ENCODE data around the gene DGKD.
"Not testable (repeated sequence)": the region's sequence is repeated elsewhere in the genome, so short reads cannot be mapped to it uniquely, and the experiment has no call there.

The DGKD gene

DNA sequence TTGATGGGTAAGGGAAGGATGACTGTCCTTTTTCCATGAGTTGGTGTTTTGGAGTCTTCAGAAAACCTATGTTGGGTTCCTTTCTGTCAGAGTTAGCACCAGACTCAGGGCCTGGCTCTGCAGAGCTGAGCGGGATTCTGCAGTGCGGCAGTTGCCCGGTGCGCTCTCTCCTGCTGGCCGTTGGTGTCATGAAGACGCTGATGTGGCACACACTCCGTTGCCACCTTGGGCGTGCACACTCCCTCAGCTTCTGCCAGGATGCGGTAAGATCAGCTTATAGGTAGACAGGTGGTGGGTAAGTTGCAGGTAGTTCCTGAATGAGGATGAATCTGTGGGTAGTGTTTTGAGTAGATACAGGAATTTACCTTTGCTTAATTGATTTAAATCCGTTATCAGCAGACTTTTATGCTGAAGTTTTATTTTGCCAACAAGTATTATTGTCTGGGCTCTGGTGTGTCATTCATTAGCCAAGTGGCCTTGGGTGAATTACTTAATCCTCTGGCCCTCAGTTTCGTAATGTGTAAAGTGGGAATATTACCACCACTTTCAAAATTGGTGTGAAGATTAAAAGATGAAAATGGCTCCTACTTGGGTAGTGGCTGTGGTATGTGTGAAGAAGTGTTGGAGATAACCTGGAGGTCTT lies 26.8 kb downstream of the DGKD start:
- TF ChIP-seq TAF1 (IDR thresholded peaks at IDR 0.05; ENCODE audit: borderline replicate concordance, low read depth, low read length) (no peak), POLR2A (IDR thresholded peaks at IDR 0.05; ENCODE audit: low read depth, low read length) (no peak), POLR2AphosphoS5 (IDR thresholded peaks at IDR 0.05; ENCODE audit: low read depth, low read length) (no peak)
- DNase-seq (ENCODE audit: insufficient read length) (no peak), FAIRE-seq (no peak)

DNA sequence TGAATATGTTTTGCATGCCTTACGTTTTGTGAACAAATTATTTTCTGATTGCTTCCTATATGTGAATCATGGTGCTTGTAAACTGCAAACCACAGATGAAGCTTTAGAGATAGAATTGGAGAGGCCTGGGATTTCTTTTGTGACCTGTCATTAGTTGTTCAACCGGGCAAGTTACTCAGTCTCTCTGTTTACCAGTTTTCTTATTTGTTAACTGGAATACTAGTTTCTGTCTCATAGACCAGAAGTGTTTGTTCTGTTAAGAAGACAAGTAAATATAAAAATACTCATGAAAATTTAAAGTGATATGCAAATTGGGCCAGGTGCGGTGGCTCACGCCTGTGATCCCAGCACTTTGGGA lies 27.3 kb downstream of the DGKD start:
- TF ChIP-seq POLR2A (IDR thresholded peaks at IDR 0.05; ENCODE audit: low read depth, low read length) (no peak), TAF1 (IDR thresholded peaks at IDR 0.05; ENCODE audit: borderline replicate concordance, low read depth, low read length) (no peak), POLR2AphosphoS5 (IDR thresholded peaks at IDR 0.05; ENCODE audit: low read depth, low read length) (no peak)
- DNase-seq (ENCODE audit: insufficient read length) (no peak), FAIRE-seq (no peak)

DNA sequence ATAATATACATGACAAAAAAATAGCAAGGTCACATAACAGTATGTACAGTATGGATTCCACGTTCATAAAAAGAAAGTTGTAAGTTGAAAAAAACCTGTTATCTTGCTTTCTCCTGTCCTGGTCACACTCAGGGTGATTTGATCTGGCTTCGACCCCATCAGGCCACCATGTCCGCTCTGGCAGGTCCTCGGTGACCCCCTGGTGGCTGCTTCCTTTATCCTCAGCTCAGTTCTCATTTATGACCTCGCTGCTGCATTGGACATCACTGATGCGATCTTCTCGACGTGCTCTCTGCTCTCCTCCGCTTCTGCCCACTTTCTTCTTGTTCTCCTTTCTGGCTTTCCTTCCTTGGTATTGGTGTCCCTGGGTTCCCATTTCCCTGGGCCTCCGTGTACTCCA lies 29.7 kb downstream of the DGKD start:
- TF ChIP-seq POLR2A (IDR thresholded peaks at IDR 0.05; ENCODE audit: low read depth, low read length) (no peak), TAF1 (IDR thresholded peaks at IDR 0.05; ENCODE audit: borderline replicate concordance, low read depth, low read length) (no peak), POLR2AphosphoS5 (IDR thresholded peaks at IDR 0.05; ENCODE audit: low read depth, low read length) (no peak; the same call in 1 of the 2 replicates)
- DNase-seq (ENCODE audit: insufficient read length) (no peak), FAIRE-seq (peak; percentile 90)

DNA sequence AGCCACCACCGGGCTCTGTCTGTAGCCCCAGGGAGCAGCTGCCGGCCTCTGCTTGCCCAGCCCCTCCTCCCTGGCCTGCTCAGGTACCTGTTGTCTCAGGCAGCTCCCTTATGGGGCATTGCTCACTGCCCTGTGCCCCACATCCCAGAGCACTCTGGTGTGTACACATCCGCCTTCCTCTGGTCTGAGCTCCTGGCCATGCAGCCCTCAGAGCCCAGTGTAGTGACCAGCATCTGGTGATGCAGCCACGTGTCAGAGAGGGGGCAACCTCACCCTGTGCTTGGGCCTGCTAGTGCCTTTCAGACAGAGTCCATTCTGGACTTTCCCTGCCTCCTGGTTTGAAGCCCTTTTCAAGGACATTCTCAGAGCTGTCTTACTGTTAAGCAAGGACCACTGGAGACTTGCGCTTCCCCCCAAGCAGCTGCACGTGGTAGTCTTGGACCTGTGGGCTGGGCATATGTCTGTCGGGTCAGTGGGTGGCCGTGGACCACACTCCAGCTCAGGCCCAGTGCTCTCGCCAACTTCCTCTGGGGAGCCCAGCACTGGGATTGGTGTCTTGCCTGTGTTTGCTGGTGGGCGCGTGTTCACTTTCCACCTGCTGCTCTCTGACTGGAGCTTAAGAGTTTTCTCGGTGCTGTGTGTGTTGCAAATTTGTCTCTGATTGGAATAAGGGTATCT lies 30.7 kb downstream of the DGKD start:
- no peak for DNase-seq (ENCODE audit: insufficient read length)
- FAIRE-seq, result no peak
- TF ChIP-seq POLR2A (IDR thresholded peaks at IDR 0.05; ENCODE audit: low read depth, low read length) (no peak), TAF1 (IDR thresholded peaks at IDR 0.05; ENCODE audit: borderline replicate concordance, low read depth, low read length) (no peak)

DNA sequence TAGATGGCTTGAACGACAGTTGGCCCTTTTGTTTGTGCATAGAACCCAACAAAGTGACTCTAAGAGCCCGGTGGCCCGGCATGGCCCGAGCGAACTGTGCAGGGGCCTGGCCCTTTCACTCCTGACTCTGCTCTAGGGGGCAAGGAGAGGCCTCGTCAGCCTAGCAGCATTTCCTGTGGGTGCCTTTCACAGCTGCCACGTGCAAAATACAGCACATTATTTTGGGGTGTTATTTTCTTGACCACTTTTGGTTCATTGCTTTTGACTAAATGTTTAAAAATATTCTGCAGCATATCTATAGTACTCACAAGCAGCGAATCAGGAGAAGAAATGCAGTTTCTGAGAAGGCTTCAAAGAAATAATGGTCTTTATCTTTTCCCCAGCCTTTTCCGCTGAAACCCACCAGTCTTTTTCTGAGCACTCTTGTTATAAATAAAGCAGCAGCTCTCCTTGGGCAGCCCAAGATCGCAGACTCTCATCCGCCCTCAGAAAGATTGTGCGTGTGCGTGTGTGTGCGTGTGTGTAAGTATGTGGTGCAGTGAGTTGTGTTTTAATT lies 31.3 kb downstream of the DGKD start:
- DNase-seq (ENCODE audit: insufficient read length) (peak; percentile 53), FAIRE-seq (peak; percentile 95)
- TF ChIP-seq POLR2AphosphoS5 (IDR thresholded peaks at IDR 0.05; ENCODE audit: low read depth, low read length), result 0 out of 2 replicates have a peak, but pooled peaks have one; percentile 23
- TF ChIP-seq POLR2A (IDR thresholded peaks at IDR 0.05; ENCODE audit: low read depth, low read length), result peak; percentile 53; the same call in 1 of the 2 replicates
- TF ChIP-seq TAF1 (IDR thresholded peaks at IDR 0.05; ENCODE audit: borderline replicate concordance, low read depth, low read length), result peak; percentile 51; the same call in 1 of the 2 replicates

DNA sequence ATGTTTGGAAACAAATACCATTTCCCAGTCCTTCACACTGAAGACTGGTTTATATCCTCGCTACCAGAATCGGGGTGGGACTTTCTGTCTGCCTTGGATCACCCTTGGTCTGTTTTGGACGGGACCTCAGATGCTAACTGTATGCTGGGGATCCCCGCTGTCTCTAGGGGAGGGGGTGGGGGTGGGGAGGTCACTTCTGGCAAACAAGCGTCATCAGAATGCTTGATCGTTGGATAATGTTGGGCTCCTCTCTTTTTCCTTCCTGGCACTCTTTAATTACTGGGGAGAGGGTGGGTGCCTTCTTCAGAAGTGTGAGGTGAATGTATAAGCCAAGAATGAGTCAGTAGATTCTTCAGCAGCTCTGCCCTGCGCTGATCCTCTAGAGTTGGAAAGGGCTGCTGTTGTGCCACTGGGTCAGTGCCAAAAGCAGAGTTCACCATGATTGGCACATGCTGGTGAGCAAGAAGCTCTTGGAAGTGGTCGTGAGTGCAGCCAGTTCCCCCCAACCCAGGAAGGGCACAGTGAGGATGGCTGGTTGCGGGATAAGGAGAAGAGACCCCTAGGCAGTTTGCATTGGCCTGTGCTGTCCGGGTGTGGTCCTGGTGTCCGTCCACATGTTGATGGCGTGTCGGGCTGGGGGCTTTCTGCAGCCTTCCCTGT lies 32.2 kb downstream of the DGKD start:
- DNase-seq (ENCODE audit: insufficient read length), result no peak
- TF ChIP-seq POLR2AphosphoS5 (IDR thresholded peaks at IDR 0.05; ENCODE audit: low read depth, low read length) (no peak), POLR2A (IDR thresholded peaks at IDR 0.05; ENCODE audit: low read depth, low read length) (no peak), TAF1 (IDR thresholded peaks at IDR 0.05; ENCODE audit: borderline replicate concordance, low read depth, low read length) (no peak)
- FAIRE-seq, result peak; percentile 53

DNA sequence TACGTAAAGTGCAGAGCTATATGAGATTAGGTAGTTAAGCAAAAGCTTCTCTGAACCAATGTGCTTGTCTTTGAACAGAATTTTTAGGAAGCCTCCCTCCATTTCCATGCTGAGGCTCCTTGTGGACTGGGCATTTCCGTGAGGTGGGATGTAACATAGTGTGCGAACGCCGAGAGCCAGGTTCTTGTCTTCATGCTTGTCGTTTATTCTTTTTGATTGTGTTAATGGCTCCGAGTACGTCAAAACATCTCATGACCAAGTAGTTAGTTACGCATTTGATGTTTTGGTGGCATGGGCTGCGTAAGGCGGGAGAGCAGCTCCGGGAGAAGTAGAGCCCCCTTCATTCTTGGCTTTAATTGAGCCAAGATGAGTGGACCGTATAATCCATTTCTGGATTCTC lies 32.9 kb downstream of the DGKD start:
- no peak for DNase-seq (ENCODE audit: insufficient read length)
- TF ChIP-seq TAF1 (IDR thresholded peaks at IDR 0.05; ENCODE audit: borderline replicate concordance, low read depth, low read length) (no peak), POLR2A (IDR thresholded peaks at IDR 0.05; ENCODE audit: low read depth, low read length) (no peak), POLR2AphosphoS5 (IDR thresholded peaks at IDR 0.05; ENCODE audit: low read depth, low read length) (no peak)
- FAIRE-seq, result no peak

DNA sequence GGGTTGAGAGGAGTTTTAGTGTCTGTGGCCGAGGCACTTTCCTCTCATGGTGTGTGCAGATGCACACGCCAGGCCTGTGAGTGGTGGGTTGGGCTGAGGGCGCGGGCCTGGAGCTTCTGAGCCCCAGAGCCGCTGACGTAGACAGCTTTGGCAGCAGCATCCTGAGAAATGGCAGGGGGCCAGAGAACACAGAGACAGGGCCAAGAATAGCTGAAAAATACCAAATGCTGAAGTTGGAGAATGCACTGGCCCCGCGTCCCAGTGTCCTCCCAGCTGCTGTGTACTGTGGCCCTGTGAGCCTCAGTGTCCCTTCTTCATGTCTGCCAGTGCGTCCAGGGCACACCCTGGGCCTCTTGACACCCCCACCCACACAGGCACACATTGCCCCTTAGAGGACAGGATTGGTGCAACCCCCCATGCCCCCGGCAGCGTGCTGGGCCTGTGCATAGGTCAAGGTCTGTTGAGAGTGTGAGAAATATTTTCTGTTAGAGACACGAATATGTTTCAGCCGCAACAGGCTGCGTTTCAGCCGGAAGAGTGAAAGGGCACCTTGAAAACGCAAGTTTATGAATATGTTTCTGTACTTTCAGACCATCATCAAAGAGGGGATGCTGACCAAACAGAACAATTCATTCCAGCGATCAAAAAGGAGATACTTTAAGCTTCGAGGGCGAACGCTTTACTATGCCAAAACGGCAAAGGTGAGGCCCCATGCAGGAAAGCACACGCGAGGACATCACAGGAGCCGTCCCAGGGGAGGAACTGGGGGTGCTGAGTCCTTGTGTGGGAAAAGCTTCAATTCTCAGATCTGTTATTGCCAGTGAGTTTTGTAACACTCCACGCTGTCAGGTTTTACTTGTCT lies 33.6 kb downstream of the DGKD start:
- DNase-seq (ENCODE audit: insufficient read length) (no peak), FAIRE-seq (no peak)
- TF ChIP-seq POLR2A (IDR thresholded peaks at IDR 0.05; ENCODE audit: low read depth, low read length) (no peak), TAF1 (IDR thresholded peaks at IDR 0.05; ENCODE audit: borderline replicate concordance, low read depth, low read length) (no peak), POLR2AphosphoS5 (IDR thresholded peaks at IDR 0.05; ENCODE audit: low read depth, low read length) (no peak)

DNA sequence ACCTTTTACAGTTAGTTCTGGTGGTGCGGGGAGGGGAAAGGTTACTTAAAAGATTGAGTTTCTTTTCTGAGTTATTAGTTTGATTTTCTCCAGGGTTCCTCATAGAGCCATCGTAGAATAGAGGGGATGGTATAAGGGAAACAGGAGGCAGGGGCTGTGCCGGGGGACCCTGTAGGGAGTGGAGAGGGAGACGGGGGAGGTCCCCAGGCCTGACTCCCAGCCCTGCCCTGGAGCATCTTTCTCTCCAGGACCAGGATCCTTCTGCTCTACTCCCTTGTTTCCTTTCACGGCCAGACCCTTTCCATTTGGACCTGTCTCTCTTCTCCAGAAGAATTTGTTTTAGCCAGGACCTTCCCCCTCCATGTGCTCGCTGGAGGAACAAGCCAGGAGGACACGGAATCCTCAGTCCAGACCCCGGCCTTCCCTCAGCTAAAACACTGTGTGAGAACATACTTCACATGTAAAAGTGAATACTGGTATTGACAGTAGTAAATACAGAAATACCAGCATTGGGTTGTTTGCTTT lies 35.4 kb downstream of the DGKD start:
- peak; percentile 14 for FAIRE-seq
- TF ChIP-seq POLR2A (IDR thresholded peaks at IDR 0.05; ENCODE audit: low read depth, low read length), result no peak
- TF ChIP-seq POLR2AphosphoS5 (IDR thresholded peaks at IDR 0.05; ENCODE audit: low read depth, low read length), result no peak
- TF ChIP-seq TAF1 (IDR thresholded peaks at IDR 0.05; ENCODE audit: borderline replicate concordance, low read depth, low read length), result no peak
- DNase-seq (ENCODE audit: insufficient read length), result no peak

DNA sequence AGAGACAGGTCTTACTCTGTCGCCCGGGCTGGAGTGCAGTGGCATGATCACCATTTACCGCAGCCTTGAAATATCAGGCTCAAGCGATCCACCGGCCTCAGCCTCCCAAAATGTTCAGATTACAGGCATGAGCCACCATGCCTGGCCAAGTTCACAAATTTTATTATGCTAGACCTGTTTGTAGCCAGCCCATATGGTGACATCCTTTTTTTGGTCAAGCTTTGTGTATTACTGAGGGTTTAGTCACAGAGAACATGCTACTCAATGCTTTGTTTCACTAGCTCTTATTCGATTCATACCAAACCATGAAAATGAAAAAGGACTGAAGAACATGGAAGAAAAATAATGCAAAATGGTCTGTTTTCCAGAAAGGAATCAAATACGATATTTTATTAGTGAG lies 41.4 kb downstream of the DGKD start:
- FAIRE-seq, result no peak

DNA sequence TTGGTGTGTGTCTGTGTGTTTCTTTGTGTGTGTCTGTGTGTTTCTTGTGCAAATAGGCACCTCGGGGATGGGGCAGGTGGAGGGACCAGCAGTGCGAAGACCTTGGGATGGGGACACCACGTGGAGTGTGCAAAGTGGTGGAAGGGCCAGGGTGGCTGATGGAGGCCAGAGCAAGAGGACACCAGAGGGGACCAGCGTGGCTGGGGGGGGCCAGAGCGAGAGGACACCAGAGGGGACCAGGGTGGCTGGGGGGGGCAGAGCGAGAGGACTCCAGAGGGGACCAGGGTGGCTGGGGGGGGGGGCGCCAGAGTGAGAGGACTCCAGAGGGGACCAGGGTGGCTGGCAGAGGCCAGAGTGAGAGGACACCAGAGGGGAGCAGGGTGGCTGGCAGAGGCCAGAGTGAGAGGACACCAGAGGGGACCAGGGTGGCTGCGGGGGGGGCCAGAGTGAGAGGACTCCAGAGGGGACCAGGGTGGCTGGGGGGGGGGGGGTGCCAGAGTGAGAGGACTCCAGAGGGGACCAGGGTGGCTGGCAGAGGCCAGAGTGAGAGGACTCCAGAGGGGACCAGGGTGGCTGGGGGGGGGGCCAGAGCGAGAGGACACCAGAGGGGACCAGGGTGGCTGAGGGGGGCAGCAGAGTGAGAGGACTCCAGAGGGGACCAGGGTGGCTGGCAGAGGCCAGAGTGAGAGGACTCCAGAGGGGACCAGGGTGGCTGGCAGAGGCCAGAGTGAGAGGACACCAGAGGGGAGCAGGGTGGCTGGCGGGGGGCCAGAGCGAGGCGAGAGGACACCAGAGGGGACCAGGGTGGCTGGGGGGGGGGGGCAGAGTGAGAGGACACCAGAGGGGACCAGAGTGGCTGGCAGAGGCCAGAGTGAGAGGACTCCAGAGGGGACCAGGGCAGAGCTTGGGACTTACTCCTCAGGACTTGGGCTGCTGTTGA lies 42.7 kb downstream of the DGKD start:
- not testable (repeated sequence) for DNase-seq (ENCODE audit: insufficient read length); FAIRE-seq

More for the DNA sequence above, 41.4 kb downstream of the DGKD start:
- DNase-seq (ENCODE audit: insufficient read length), result no peak
- TF ChIP-seq POLR2A (IDR thresholded peaks at IDR 0.05; ENCODE audit: low read depth, low read length) (no peak), TAF1 (IDR thresholded peaks at IDR 0.05; ENCODE audit: borderline replicate concordance, low read depth, low read length) (no peak), POLR2AphosphoS5 (IDR thresholded peaks at IDR 0.05; ENCODE audit: low read depth, low read length) (no peak)

All from GM12892 (cell line).